CD14-positive monocyte (primary cell): ENCODE results near the gene FAM229B. TPM values are rescaled to one million over a fixed set of nuclear protein-coding genes. Genes with fewer than 3 reads are reported as not detected.
"Not testable (repeated sequence)": the region's sequence is repeated elsewhere in the genome, so short reads cannot be mapped to it uniquely, and the experiment has no call there.

ENCODE experiments used
- DNase-seq, 3 donors: peaks; one replicate each; pipeline ENCODE4 v3.0.0-alpha.2; 2011 to 2022
- H2AFZ ChIP-seq: 2 replicates; pipeline ENCODE4 v1.6.0; 2012; ENCODE audit warnings: mild to moderate bottlenecking, low read depth, low read length, inconsistent platforms; ENCODE audit not compliant: insufficient read depth, poor library complexity, severe bottlenecking
- H3K27ac ChIP-seq, 2 donors: 1 replicate in 1 of 2; 2 replicates in 1 of 2; pipeline ENCODE4 v1.5.1; 2012 to 2013; ENCODE audit warnings: low read length in 2 of 2, control low read depth in 1 of 2, inconsistent platforms in 1 of 2, low read depth in 1 of 2, mild to moderate bottlenecking in 1 of 2
- H3K27me3 ChIP-seq, 2 donors: one replicate each; pipeline versions ENCODE4 v1.6.0 to v1.6.1; 2011 to 2013; ENCODE audit warnings: low read length in 2 of 2; ENCODE audit not compliant: control insufficient read depth in 2 of 2, insufficient read depth in 2 of 2
- H3K36me3 ChIP-seq, 2 donors: replicated peaks in 1 of 2; 1 replicate in 1 of 2; 2 replicates in 1 of 2; pipeline versions ENCODE4 v1.5.1 to v1.6.1; 2012 to 2013; ENCODE audit warnings: low read length in 2 of 2, control low read depth in 1 of 2, inconsistent platforms in 1 of 2, mild to moderate bottlenecking in 1 of 2; ENCODE audit not compliant: insufficient read depth in 2 of 2, control insufficient read depth in 1 of 2
- H3K4me1 ChIP-seq, 2 donors: 1 replicate in 1 of 2; 2 replicates in 1 of 2; pipeline versions ENCODE4 v1.5.1 to v1.6.1; 2012 to 2013; ENCODE audit warnings: low read length in 2 of 2, control low read depth in 1 of 2, inconsistent platforms in 1 of 2, mild to moderate bottlenecking in 1 of 2, moderate library complexity in 1 of 2; ENCODE audit not compliant: insufficient read depth in 2 of 2, control insufficient read depth in 1 of 2
- H3K4me2 ChIP-seq: replicated peaks from 2 replicates; pipeline ENCODE3; 2012; ENCODE audit warnings: low read length, moderate library complexity, mild to moderate bottlenecking; ENCODE audit not compliant: poor library complexity, severe bottlenecking; ENCODE audit errors: extremely low read depth
- H3K4me3 ChIP-seq, 3 experiments: fragments of 200-600 bp in 1 of 3; sonication (generic) in 1 of 3; replicated peaks in 1 of 3; 1 replicate in 2 of 3; 2 replicates in 1 of 3; pipeline ENCODE4 v1.5.1; 2011 to 2013; ENCODE audit warnings: low read length in 3 of 3, mild to moderate bottlenecking in 3 of 3, control low read depth in 2 of 3, low read depth in 2 of 3, inconsistent platforms in 1 of 3, moderate library complexity in 1 of 3
- H3K79me2 ChIP-seq: 2 replicates; pipeline ENCODE4 v1.6.0; 2012; ENCODE audit warnings: mild to moderate bottlenecking, control low read depth, inconsistent platforms, low read length, moderate library complexity; ENCODE audit not compliant: insufficient read depth
- H3K9ac ChIP-seq: 2 replicates; pipeline ENCODE4 v1.6.0; 2017; ENCODE audit warnings: low read length, mild to moderate bottlenecking; ENCODE audit not compliant: insufficient read depth, poor library complexity, severe bottlenecking
- H3K9me3 ChIP-seq, 2 donors: replicated peaks in 1 of 2; 1 replicate in 1 of 2; 2 replicates in 1 of 2; pipeline versions ENCODE4 v1.5.1 to v1.6.1; 2012 to 2013; ENCODE audit warnings: low read length in 2 of 2, control low read depth in 1 of 2; ENCODE audit not compliant: control insufficient read depth in 1 of 2, insufficient read depth in 1 of 2
- H4K20me1 ChIP-seq: 2 replicates; pipeline ENCODE4 v1.6.0; 2012; ENCODE audit warnings: mild to moderate bottlenecking, low read length, control low read depth, moderate library complexity; ENCODE audit not compliant: insufficient read depth
- H3K27ac Mint-ChIP-seq, 7 donors: one replicate each; pipeline ENCODE4 v1.8.0; 2020; ENCODE audit warnings: mild to moderate bottlenecking in 7 of 7, mixed read lengths in 7 of 7, moderate library complexity in 6 of 7, inconsistent platforms in 2 of 7
- H3K27me3 Mint-ChIP-seq, 3 donors: one replicate each; pipeline ENCODE4 v1.8.0; 2021 to 2022; ENCODE audit warnings: low read depth in 3 of 3, mild to moderate bottlenecking in 3 of 3, mixed read lengths in 3 of 3, moderate library complexity in 3 of 3, inconsistent platforms in 1 of 3
- H3K36me3 Mint-ChIP-seq, 2 donors: one replicate each; pipeline ENCODE4 v1.8.0; 2020; ENCODE audit warnings: mixed read lengths in 2 of 2, inconsistent platforms in 1 of 2, mild to moderate bottlenecking in 1 of 2
- H3K4me1 Mint-ChIP-seq: one replicate; pipeline ENCODE4 v1.8.0; 2020; ENCODE audit warnings: mild to moderate bottlenecking, mixed read lengths
- H3K4me3 Mint-ChIP-seq, 2 donors: one replicate each; pipeline ENCODE4 v1.8.0; 2020; ENCODE audit warnings: mild to moderate bottlenecking in 2 of 2, mixed read lengths in 2 of 2, moderate library complexity in 1 of 2
- H3K9me3 Mint-ChIP-seq, 7 donors: one replicate each; pipeline ENCODE4 v1.8.0; 2020 to 2022; ENCODE audit warnings: mixed read lengths in 7 of 7, mild to moderate bottlenecking in 6 of 7, moderate library complexity in 6 of 7, inconsistent platforms in 2 of 7
- WGBS: methylation state at CpG from one replicate; pipeline ENCODE4 v1.1.5; 2013; ENCODE audit warnings: missing lambda C conversion rate; ENCODE audit not compliant: insufficient coverage; 5-methylcytosine and 5-hydroxymethylcytosine counted together
- intact Hi-C, 2 donors: fragments of 100-400 bp; cut with micrococcal nuclease; formaldehyde crosslinking; loops; one replicate each; pipeline versions ENCODE4 v1.15.0 to v1.15.1; 2023
- polyA plus RNA-seq, 3 donors: library from polyadenylated mRNA; depleted of rRNA in 1 of 3; unstranded in 2 of 3; stranded (reverse) in 1 of 3; fragments of 300-500 nt in 2 of 3; fragments of >200 nt in 1 of 3; fragmentation: Illumina TruSeq in 2 of 3; gene quantifications; 1 replicate in 2 of 3; 2 replicates in 1 of 3; pipeline ENCODE4 v1.2.3, GENCODE V29; 2012 to 2021
- TF ChIP-seq, protein P1 (sequence below): fragments of 200-600 bp; IDR thresholded peaks from one replicate; pipeline ENCODE4 v1.8.0; 2022; ENCODE audit warnings: antibody characterized with exemption, mild to moderate bottlenecking

FAM229B gene
- polyA plus RNA-seq, 3 donors, result 0.03 to 0.64 TPM; not detected in 1

DNA sequence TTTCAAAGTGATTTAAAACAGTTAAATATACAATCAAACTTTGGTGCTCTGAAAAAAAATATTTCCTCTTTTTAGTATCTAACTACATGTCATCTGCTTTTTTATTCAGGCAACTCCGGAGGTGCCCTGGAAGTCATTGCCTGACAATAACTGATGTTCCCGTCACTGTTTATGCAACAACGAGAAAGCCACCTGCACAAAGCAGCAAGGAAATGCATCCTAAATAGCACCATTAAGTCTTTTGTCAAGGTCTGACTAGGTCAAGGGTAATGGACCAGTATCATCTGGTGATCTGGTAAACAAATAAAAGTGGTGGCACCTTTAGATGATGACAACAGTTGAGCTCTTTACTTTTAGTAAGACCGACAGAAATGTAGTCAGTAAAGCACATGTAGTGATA, 13.2 kb downstream of the FAM229B start:
- H3K27me3 Mint-ChIP-seq, result no peaks in the 10 kb centered on the region
- no peak overlapping the region for H3K4me3 ChIP-seq
- no peak overlapping the region for H3K4me3 Mint-ChIP-seq
- H3K27ac ChIP-seq, result no peak overlapping the region
- WGBS, result no CpG with 5 or more reads among the region's 4 CpGs
- no peaks in the 10 kb centered on the region for H3K4me1 ChIP-seq
- H3K27me3 ChIP-seq, result no peaks in the 10 kb centered on the region
- H3K4me1 Mint-ChIP-seq, result no peaks in the 10 kb centered on the region
- no peak overlapping the region for H2AFZ ChIP-seq
- no peak overlapping the region for H3K4me2 ChIP-seq
- H4K20me1 ChIP-seq, result no peaks in the 10 kb centered on the region
- H3K27ac Mint-ChIP-seq, result no peak overlapping the region
- H3K36me3 Mint-ChIP-seq, result no peaks in the 10 kb centered on the region
- TF ChIP-seq, protein P1, sequence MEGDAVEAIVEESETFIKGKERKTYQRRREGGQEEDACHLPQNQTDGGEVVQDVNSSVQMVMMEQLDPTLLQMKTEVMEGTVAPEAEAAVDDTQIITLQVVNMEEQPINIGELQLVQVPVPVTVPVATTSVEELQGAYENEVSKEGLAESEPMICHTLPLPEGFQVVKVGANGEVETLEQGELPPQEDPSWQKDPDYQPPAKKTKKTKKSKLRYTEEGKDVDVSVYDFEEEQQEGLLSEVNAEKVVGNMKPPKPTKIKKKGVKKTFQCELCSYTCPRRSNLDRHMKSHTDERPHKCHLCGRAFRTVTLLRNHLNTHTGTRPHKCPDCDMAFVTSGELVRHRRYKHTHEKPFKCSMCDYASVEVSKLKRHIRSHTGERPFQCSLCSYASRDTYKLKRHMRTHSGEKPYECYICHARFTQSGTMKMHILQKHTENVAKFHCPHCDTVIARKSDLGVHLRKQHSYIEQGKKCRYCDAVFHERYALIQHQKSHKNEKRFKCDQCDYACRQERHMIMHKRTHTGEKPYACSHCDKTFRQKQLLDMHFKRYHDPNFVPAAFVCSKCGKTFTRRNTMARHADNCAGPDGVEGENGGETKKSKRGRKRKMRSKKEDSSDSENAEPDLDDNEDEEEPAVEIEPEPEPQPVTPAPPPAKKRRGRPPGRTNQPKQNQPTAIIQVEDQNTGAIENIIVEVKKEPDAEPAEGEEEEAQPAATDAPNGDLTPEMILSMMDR, result no peak
- intact Hi-C loops, result no loop called here
- H3K9me3 Mint-ChIP-seq, result peaks cover 0 to 4% (median 1%) of the 10 kb centered on the region in 7 donors
- H3K9me3 ChIP-seq, result no peaks in the 10 kb centered on the region
- no peaks in the 10 kb centered on the region for H3K36me3 ChIP-seq
- H3K79me2 ChIP-seq, result no peaks in the 10 kb centered on the region
- no peak overlapping the region for H3K9ac ChIP-seq
- DNase-seq, result no peak

- H3K4me3 ChIP-seq, H3K36me3 ChIP-seq, DNase-seq, H2AFZ ChIP-seq, H3K27me3 Mint-ChIP-seq, H3K4me2 ChIP-seq, H3K9me3 Mint-ChIP-seq, H3K4me1 Mint-ChIP-seq, H3K27ac ChIP-seq, intact Hi-C loops, H3K4me1 ChIP-seq, H3K79me2 ChIP-seq, H3K9ac ChIP-seq, H3K27me3 ChIP-seq, H3K4me3 Mint-ChIP-seq, H3K9me3 ChIP-seq, H3K36me3 Mint-ChIP-seq, H3K27ac Mint-ChIP-seq, H4K20me1 ChIP-seq: not testable (repeated sequence)
- no CpG with 5 or more reads among the region's 2 CpGs for WGBS
Observed at GRCh38 chr6:112106026-112106425, 18.6 kb downstream of the FAM229B start.
